ENCODE data around the gene CFAP74. TPM values are rescaled to one million over a fixed set of nuclear protein-coding genes. Genes with fewer than 3 reads are reported as not detected.
"Not testable (repeated sequence)": the region's sequence is repeated elsewhere in the genome, so short reads cannot be mapped to it uniquely, and the experiment has no call there.

The CFAP74 gene
- total RNA-seq, 1 experiment from 2014 or later = not detected

DNA sequence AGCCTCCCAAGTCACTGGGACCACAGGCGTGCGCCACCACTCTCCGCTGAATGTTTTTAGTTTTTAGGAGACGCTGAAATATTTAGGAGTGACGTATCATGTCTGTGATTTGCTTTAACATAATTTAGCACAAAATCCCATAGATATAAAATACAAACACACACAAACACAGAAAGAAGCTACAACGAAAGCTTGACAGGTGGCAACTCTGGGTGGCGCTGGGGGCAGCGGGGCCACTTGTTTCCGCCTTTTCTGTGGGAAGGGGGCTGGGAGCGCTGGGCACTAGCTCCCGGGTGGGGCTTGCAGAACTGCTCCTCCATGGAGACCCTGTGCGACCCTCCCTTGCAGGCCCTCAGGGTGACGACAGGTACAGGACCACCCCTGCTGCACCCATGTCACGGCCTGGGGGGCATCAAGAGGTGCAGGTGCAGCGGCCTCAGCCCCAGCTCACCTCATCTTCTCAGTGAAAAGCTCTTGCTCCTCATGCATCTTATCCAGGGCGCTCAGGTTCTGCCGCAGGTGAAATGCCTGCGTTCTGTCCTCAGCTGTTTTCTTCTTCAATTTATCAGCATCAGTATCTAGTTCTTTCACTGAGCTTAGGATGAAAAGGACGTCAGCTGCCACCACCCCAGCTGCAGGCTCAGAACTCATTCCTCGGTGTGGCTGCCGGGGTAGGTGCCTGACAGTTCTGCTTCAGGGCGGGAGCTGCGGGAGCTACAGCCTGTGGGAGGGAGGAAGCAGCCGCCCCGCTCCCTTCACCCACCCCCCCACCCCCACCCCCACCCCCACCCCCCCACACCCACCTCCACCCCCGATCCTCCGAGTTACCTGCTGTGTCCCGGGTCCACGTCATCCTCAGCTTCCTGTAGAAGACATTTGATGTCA lies 15.3 kb downstream of the CFAP74 start:
- no peak for DNase-seq (ENCODE audit: low spot score)

DNA sequence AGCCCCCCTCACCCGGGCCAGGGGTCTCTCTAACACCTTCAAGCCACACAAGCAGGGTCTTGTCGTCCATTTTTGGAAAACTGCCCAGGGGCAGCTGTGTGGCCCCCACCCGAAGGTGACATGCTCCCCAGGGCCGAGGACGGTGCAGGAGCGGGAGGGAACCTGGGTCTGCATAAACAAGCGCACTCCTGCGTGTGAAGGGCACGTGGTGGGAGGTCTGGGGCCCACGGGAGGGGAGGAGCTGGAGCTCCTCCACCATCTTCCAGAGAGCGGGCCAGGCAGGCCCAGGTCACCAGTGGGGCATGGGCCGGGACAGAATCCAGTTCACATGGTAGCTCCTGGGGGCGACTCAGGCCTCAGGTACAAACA lies 16.5 kb downstream of the CFAP74 start:
- no peak for DNase-seq (ENCODE audit: low spot score)

DNA sequence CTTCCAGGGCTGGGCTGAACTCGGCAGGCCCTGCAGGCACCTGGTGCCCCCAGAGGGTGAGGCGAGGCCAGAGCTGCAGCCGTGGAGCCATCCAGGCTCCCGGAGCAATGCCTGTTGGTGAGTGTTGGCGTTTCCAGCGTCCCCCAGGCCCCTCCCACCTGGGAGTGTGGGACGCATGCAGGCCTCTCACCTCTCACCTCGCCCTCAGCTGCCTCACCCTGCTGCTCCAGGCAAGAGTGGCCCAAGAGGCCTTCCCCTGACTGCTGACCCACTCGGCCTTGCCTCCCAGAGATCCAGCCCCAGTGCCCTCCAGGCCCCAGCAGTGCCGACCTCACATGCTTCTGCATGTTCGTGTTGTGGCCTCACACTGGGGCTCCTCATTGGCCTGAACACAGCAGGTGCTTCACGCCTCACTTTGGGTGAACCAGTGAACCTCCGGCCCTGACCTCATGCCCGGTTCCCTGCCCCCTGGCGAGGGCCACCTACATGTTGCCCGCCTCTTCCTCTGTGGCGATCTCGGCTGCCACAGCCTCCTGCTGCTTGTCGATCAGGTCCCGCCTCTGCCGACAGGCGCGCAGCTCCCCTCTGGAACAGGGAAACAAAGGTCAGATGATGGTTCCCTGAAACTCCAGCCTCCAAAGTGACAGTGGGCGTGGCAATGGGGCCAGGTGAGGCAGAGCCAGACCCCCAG lies 17.0 kb downstream of the CFAP74 start:
- DNase-seq (ENCODE audit: low spot score) = no peak

DNA sequence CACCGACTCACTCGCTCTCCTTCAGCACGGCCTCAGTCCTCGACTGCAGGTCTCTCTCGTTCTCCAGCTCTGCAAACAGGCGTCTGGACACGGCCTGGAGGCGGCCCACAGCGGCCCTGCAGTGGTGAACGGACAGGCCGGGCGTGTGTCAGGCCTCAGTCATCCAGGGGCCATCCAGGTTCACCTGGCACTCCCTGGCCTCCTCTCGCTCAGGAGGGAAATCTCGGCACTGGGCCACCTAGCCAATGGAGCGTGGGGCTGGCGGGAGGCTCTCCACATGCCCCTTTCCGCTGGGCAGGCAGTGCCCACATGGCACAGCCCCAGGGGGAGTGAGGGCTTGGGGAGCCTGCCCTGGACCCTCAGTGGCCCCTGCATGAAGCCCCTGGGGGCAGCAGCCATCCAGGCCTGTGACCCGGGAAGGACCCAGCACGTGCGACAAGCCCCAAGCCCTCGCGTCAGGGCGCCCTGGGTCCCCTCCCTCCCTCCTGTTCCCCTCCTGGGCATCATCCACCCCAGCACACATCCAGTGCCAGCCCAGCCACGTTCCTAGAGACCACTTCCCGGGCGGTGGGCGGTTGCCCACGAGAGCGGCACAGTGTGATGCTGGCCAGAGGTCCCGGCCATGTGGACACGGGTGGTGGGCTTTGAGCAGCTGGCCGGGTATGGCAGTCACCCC lies 18.1 kb downstream of the CFAP74 start:
- DNase-seq (ENCODE audit: low spot score) = no peak

DNA sequence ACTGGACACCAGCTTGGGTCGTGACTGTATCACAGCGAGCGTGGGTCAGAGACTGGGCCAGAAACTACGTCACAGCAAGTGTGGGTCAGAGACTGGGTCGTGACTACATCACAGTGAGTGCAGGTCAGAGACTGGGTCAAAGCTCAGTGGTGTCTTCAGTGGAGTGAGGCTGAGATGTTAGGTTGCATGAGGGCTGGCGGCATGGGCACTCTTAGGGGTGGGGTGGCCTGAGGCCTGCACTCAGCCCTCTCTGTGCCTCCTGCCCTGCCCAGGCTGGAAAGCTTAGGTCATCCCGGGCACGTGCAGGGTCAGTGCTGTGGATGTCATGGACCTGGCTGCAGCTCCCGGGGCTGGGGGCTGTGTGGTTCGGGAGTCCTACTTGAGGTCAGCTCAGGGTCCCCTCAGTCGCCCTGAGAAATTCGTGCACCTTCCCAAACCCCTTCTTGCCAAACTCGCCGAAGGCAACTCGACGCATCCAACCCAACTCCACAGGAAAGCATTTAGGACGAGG lies 19.0 kb downstream of the CFAP74 start:
- no peak for DNase-seq (ENCODE audit: low spot score)

DNA sequence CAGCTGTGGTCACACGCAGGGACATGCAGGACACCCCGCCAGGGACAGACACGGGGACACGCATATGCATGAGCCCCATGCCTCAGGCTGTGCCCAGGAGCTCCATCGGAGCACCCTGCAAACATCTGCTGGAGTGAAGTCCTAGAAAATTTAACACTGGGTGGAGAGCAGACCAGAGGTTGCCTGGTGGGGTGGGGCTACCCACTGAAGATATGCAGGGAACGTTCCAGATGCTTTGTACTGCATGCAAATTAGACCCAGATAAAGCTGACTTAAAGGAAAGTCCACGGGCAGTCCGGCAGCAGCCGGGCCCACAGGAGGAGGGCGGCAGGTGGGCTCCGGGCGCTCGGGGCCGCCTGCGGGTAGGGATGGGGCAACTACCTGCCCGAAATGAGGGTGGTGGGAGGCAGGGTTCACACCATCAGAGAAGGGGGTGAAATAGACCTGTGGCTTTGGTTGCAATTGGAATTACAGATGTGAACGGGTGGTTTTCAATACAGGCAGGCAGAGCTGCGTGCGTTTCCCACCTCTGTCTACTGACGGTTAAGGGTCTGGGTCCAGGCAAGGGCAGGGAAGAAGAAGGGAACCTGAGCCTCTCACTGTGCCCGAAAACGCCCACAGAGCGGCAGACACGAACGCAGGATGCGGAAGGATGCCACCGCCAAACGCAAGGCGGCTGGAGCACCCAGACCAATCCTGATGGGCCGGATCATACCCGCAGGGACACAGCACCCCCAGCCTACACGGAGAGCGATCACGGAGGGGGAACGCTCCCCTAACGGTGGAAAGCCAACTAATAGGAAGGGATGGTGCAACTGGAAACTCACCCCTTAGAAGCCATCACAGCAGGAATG lies 21.0 kb downstream of the CFAP74 start:
- no peak for DNase-seq (ENCODE audit: low spot score)

DNA sequence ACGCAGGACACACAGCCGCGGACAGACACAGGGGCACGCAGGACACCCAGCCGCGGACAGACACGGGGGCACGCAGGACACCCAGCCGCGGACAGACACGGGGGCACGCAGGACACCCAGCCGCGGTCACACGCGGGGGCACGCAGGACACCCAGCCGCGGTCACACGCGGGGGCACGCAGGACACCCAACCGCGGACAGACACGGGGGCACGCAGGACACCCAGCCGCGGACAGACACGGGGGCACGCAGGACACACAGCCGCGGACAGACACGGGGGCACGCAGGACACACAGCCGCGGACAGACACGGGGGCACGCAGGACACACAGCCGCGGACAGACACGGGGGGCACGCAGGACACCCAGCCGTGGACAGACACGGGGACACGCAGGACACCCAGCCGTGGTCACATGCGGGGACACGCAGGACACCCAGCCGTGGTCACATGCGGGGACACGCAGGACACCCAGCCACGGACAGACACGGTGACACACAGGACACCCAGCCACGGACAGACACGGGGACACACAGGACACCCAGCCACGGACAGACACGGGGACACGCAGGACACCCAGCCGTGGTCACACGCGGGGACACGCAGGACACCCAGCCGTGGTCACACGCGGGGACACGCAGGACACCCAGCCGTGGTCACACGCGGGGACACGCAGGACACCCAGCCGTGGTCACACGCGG lies 21.8 kb downstream of the CFAP74 start:
- not testable (repeated sequence) for DNase-seq (ENCODE audit: low spot score)

DNA sequence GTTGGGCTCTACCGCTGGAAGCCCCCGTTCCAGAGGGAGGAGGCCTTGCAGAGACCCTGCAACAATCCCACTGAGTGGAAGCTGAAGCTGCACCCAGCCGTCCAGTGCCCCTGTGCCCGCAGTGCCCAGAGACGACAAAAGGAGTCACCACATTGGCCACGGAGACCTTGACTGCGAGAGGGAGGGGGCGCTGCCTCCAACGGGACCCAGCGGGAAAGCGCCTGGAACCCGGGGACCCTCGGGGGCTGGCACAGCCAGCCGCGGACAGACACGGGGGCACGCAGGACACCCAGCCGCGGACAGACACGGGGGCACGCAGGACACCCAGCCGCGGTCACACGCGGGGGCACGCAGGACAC lies 22.5 kb downstream of the CFAP74 start:
- DNase-seq (ENCODE audit: low spot score) = no peak

DNA sequence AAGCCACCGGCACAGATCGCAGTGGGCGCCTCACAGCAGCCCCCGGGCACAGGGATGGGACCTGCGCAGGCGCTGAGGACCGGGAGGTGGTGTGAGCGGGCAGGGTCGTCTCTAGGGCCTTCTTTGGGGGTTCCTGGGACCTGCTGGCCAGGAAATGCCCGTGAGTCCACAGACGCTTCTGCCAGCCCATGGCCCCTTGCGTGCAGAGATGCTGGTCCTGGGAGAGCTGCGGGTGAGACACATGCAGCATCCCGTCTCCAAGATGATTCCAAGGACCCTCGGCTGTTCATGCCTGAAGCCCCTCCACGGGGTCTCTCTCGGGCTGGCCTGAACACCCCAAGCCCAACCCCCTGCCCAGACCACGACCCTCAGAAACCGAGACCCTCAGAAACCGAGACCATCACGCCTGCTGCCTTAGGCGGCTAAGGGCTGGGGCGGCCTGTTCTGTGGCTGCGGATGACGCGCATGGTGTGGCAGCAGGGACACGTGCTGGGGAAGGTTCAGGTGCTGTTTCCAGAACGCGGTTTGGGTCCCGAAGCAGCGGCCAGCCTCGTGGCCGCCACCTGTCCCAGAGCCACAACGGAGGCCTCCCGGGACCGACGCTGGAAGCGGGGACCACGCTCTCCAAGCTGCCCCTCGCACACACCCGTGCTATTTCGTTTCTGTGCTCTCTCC lies 23.0 kb downstream of the CFAP74 start:
- DNase-seq (ENCODE audit: low spot score) = no peak

DNA sequence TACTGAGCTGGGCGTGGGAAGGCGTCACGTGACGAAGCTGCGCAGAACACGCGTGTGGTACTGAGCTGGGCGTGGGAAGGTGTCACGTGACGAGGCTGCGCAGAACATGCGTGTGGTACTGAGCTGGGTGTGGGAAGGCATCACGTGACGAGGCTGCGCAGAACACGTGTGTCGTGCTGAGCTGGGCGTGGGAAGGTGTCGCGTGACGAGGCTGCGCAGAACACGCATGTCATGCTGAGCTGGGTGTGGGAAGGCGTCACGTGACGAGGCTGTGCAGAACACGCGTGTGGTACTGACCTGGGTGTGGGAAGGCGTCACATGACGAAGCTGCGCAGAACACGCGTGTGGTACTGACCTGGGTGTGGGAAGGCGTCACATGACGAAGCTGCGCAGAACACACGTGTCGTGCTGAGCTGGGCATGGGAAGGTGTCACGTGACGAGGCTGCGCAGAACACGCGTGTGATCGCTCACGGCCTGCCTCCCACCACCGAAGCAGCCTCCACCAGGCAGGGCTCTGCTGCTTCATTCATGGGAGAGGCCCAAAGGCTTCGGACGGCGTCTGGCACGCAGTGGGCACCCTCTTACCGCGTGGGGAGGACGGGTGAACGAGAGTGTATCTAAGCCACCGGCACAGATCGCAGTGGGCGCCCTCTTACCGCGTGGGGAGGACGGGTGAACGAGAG lies 24.0 kb downstream of the CFAP74 start:
- no peak for DNase-seq (ENCODE audit: low spot score)

DNA sequence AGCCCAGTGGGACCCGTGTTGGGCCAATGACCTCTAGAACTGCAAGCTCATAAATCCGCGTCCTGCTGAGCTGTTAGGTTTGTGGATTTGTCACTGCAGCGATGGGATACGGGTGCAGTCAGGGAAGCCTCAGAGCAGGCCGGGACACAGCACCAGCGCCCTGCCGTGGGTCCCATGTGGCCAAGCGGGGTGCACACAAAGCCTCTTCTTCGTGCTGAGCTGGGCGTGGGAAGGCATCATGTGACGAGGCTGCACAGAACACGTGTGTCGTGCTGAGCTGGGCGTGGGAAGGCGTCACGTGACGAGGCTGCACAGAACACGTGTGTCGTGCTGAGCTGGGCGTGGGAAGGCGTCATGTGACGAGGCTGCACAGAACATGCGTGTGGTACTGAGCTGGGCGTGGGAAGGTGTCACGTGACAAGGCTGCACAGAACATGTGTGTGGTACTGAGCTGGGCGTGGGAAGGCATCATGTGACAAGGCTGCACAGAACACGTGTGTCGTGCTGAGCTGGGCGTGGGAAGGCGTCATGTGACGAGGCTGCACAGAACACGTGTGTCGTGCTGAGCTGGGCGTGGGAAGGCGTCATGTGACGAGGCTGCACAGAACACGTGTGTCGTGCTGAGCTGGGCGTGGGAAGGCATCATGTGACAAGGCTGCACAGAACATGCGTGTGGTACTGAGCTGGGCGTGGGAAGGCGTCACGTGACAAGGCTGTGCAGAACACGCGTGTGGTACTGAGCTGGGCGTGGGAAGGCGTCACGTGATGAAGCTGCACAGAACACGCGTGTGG lies 24.7 kb downstream of the CFAP74 start:
- DNase-seq (ENCODE audit: low spot score) = not testable (repeated sequence)

DNA sequence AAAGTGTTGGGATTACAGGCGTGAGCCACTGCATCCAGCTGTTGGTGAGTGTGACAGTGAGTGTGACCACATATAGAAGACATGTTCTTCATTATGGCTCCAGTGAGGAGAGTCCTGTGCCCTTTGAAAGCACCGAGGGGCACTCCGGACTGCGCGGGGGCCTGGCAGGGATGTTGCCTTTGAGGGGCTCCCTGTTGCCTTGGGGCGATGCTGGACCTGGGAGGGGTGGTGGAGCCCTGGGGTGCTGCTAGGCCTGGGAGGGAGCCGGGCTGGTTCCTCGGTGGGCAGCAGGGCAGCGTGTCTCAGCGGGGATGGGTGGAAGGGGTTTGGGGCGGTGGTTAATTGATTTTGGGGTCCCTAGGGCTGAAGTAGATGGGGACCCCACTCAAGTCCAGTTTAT lies 25.5 kb downstream of the CFAP74 start:
- DNase-seq (ENCODE audit: low spot score) = no peak

DNA sequence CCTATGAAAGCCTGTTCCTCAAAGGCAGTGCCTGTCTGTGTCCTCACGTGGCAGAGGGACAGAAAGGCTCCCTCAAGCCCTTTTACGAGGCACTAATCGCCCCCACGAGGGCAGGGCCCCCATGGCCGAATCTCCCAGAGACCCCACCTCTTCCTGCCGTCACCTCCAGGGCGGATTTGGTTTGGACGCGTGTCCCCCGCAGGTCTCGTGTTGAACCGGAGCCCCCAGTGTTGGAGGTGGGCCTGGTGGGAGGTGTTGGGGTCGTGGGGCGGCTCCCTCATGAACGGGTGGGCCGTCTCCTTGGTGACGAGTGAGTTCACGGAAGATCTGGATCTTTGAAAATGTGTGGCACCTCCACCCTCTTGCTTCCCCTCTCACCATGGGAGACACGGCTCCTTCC lies 27.6 kb downstream of the CFAP74 start:
- no peak for DNase-seq (ENCODE audit: low spot score)

DNA sequence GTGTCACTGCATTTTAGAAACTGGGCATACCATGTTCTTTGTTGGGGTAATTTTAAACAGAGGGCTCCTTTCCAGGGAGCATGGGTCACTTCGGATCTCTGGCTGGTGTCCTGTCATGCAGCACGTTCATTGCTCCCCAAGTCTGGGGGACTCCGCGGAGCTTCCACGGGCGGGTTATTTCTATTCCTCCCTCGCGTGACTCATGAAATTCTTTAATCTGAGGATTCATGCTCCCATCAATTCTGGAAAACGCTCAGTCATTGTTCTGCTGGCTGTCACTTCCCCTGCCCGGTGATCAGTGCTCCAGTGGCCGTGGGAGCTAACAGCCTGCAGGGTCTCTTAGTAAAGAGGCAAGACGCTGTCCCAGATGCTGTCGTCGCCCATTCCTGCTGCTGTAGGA lies 28.1 kb downstream of the CFAP74 start:
- no peak for DNase-seq (ENCODE audit: low spot score)

DNA sequence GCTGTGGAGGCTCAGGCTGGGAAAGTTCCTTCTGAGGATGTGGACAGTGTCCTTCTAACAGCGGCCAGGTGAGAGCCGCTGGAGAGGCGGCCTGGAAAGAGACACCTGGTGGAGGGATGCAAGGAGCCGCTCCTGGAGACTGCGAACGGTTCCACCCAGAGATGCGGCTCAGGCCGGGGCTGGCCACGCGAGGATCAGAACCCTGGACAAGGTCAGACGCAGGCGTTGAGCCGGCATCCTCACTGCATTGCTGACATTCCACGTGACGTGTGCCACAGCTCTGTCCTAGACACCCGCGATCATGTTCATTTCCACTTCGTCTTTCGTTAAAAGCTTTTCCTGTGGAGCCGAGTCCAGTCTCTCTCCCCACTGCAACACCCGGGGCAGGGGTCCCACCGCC lies 28.8 kb downstream of the CFAP74 start:
- no peak for DNase-seq (ENCODE audit: low spot score)

DNA sequence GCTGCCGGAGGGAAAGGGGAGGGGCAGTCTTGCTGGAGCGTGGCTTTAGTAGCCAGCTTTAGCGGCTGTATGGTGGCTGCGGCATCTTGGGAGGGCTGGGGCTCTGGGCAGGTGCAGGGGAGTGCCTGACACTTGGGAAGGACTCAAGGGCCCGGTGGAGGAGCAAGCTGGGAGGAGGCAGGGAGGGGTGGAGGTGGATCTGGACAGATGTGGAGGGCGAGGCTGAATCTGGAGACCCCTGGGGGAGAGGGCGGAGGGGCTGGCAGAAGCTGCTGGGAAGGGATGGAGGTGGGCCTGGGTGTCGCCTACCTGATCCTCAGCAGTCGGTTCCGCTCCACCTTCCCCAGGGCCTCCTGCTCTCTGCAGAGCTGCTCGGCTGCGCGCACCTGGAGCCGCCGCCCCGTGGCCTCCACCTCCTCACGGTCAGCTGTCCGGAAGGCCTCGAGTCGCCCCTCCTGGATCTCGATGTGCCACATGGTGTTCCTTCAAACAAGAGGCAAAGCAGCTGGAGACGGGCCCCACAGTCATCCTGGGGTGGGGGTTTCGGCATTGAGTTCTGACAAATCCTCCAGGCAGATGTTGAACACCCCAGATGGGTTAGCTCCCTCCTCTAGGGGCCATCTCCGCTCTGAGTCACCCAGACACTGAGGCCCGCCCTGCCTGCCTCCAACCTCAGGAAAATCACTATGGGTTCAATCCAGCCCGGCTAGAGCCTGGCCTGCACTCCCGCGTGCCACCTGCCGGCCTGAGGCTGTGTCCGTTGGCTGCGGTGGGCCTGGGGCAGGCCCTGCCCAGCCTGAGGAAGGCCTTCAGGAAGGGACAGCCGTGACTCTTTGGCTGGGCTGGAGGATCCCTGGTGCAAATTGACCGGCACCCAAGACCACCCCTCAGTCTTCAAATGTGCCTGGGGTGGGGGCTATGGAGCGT lies 29.6 kb downstream of the CFAP74 start:
- DNase-seq (ENCODE audit: low spot score) = no peak

DNA sequence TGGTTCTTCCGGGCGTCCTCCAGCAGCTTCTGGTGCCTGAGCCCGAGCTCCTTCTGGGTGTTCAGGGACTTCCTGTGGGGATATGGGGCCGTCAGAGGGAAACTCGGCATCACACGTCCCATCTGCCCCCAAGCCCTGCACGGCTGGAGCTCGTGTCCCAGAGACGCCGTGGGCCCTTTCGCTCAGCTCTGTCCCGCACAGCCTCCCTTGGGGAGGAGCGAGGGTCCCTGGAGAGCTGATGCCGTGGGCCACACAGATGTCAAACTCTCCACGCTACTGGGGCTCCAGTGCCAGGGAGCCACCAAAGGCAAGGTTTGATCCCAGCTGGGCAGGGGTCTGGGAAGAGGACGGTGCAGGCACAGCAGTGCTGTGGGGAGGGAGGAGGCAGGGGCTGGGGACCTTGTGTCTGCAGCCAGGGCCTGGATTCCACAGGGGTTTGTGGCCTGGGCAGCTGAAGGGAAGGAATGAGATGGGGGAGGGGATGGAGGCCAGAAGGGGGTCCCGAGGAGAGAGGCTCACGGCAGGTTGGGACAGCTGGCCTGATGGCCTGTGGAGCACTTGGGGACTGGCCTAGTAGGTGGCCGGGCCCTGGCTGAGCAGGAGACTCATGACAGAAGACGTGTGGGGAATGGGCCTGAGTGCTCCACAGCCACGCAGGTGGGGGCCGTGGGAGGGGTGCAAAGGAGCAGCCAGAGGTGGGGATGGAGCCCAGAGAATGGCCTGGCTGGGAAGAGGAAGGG lies 30.4 kb downstream of the CFAP74 start:
- no peak for DNase-seq (ENCODE audit: low spot score)

All from A172 (cell line).